OCI-LY3 (cell line): ENCODE results near the gene TRABD2B.

Source experiments
- H2AFZ ChIP-seq: fragments of 200-600, 300-600 bp; shearing (Covaris generic); 2 replicates; pipeline ENCODE4 v1.6.0; 2014; ENCODE audit warnings: antibody characterized with exemption, low read depth, low read length
- H3K27ac ChIP-seq: fragments of 200-600, 300-600 bp; sonication (generic); 2 replicates; pipeline ENCODE4 v1.5.1; 2014; ENCODE audit warnings: mild to moderate bottlenecking, low read length, moderate library complexity, mixed read lengths
- H3K27me3 ChIP-seq: fragments of 200-600, 300-600 bp; sonication (generic); 2 replicates; pipeline ENCODE4 v1.6.1; 2014; ENCODE audit warnings: low read depth, low read length, mixed read lengths
- H3K36me3 ChIP-seq: fragments of 200-600, 300-600 bp; sonication (generic); replicated peaks from 2 replicates; pipeline ENCODE3; 2014; ENCODE audit warnings: low read depth, low read length, mixed read lengths
- H3K4me1 ChIP-seq: fragments of 300-600, 200-600 bp; sonication (generic); 2 replicates; pipeline ENCODE4 v1.6.1; 2014; ENCODE audit warnings: low read length, mixed read lengths
- H3K4me2 ChIP-seq: fragments of 200-600, 300-600 bp; sonication (generic); 2 replicates; pipeline ENCODE4 v1.6.1; 2014; ENCODE audit warnings: low read length, mixed read lengths
- H3K4me3 ChIP-seq: fragments of 300-600, 200-600 bp; sonication (generic); 2 replicates; pipeline ENCODE4 v1.5.1; 2014; ENCODE audit warnings: antibody characterized with exemption, mild to moderate bottlenecking, low read length, moderate library complexity
- H3K79me2 ChIP-seq: fragments of 300-600, 200-600 bp; shearing (Covaris generic); 2 replicates; pipeline ENCODE4 v1.6.1; 2014; ENCODE audit warnings: mild to moderate bottlenecking, low read length, mixed read lengths
- H3K9ac ChIP-seq: fragments of 300-600, 200-600 bp; shearing (Covaris generic); 2 replicates; pipeline ENCODE4 v1.6.0; 2014; ENCODE audit warnings: mild to moderate bottlenecking, low read length, moderate library complexity
- H3K9me3 ChIP-seq: fragments of 200-600, 300-600 bp; shearing (Covaris generic); 2 replicates; pipeline ENCODE4 v1.6.1; 2014; ENCODE audit warnings: low read length, mixed read lengths; ENCODE audit not compliant: insufficient read depth
- H4K20me1 ChIP-seq: fragments of 200-600, 300-600 bp; sonication (generic); 2 replicates; pipeline ENCODE4 v1.6.1; 2016; ENCODE audit warnings: low read length, mixed read lengths; ENCODE audit not compliant: insufficient read depth
- EZH2phosphoT487 ChIP-seq: fragments of 200-600 bp; shearing (Covaris generic); IDR thresholded peaks from 2 replicates; pipeline ENCODE4 v1.6.1; 2018; ENCODE audit warnings: antibody characterized with exemption, mixed run types, low read depth
- TF ChIP-seq, protein P1 (sequence below): fragments of 200-600, 300-600 bp; sonication (generic); IDR thresholded peaks from 2 replicates; pipeline ENCODE4 v1.5.1; 2014; ENCODE audit warnings: antibody characterized with exemption, low read length, low read depth

Gene TRABD2B

DNA sequence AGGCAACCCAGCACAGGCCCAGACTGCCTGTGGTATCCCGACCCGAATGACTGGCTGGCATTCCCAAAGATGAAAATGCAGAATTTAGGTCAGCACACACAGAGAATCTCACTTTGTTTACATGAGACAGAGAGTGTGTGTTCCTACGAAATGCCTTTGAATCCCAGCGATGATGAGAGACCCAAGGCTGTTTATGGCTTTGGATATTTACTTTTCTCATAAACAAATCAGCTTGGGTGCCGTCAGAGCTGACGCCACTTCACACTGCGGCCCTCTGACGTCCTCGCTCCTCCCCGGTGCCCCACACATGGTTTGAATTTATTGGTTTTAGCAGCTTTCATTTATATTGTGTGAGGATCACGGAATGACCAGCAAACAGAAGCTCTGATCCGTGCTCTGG lies 18.7 kb downstream of the TRABD2B start:
- H3K79me2 ChIP-seq, result no peaks in the 10 kb centered on the region
- TF ChIP-seq, protein P1, sequence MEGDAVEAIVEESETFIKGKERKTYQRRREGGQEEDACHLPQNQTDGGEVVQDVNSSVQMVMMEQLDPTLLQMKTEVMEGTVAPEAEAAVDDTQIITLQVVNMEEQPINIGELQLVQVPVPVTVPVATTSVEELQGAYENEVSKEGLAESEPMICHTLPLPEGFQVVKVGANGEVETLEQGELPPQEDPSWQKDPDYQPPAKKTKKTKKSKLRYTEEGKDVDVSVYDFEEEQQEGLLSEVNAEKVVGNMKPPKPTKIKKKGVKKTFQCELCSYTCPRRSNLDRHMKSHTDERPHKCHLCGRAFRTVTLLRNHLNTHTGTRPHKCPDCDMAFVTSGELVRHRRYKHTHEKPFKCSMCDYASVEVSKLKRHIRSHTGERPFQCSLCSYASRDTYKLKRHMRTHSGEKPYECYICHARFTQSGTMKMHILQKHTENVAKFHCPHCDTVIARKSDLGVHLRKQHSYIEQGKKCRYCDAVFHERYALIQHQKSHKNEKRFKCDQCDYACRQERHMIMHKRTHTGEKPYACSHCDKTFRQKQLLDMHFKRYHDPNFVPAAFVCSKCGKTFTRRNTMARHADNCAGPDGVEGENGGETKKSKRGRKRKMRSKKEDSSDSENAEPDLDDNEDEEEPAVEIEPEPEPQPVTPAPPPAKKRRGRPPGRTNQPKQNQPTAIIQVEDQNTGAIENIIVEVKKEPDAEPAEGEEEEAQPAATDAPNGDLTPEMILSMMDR, result no peak
- no peaks in the 10 kb centered on the region for H4K20me1 ChIP-seq

DNA sequence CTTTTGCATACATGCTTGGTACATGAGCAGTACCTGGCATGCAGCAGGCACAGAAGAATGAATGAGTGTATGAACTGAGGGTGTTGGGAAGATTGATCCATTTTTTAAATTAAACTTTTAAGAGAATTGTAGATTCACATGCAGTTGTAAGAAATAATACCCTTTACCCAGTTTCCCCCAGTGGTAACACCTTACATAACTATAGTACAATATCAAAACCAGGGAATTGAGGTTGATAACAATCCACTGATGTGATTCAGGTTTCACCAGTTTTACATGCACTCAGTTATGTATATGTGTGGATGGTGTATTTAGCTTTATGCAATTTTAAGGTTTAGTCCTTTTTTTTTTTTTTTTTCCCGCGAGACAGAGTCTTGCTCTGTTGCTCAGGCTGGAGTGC lies 20.5 kb downstream of the TRABD2B start:
- H2AFZ ChIP-seq, result no peak overlapping the region
- no peak overlapping the region for H3K4me3 ChIP-seq
- H3K9ac ChIP-seq, result no peak overlapping the region
- TF ChIP-seq, protein P1, result no peak
- TF ChIP-seq EZH2phosphoT487, result no peak
- no peaks in the 10 kb centered on the region for H3K9me3 ChIP-seq
- no peaks in the 10 kb centered on the region for H3K79me2 ChIP-seq
- H3K27ac ChIP-seq, result no peak overlapping the region
- H4K20me1 ChIP-seq, result no peaks in the 10 kb centered on the region
- no peak overlapping the region for H3K4me2 ChIP-seq
- H3K36me3 ChIP-seq, result no peaks in the 10 kb centered on the region
- no peaks in the 10 kb centered on the region for H3K27me3 ChIP-seq
- H3K4me1 ChIP-seq, result no peaks in the 10 kb centered on the region

More for the DNA sequence above, 18.7 kb downstream of the TRABD2B start:
- Histone ChIP-seq H3K9ac (no peak overlapping the region), H3K27ac (no peak overlapping the region), H3K36me3 (no peaks in the 10 kb centered on the region), H3K27me3 (no peaks in the 10 kb centered on the region), H3K4me3 (no peak overlapping the region), H3K4me2 (no peak overlapping the region), H3K4me1 (no peaks in the 10 kb centered on the region), H2AFZ (no peak overlapping the region), H3K9me3 (no peaks in the 10 kb centered on the region)

DNA sequence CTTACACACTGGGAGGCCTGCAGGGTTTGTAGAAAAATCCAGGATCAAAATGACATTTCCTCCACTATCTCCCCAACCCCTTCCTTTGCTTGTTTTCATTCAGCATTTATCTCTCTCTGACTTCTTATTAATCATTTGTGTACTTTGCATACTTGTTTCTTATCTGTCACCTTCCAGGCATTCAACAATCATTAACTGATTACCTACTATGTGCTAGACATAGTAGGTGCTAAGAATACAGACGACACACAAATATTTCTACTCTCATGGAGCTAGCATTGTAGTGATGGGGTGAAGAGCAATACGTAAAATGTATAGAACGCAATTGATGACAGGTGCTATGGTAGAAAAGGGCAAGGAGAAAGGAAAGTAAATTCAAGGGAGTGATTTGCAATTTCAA lies 20.9 kb downstream of the TRABD2B start:
- H3K27ac ChIP-seq, result no peak overlapping the region
- no peaks in the 10 kb centered on the region for H3K36me3 ChIP-seq
- no peaks in the 10 kb centered on the region for H3K9me3 ChIP-seq
- H3K4me2 ChIP-seq, result no peak overlapping the region
- no peak for TF ChIP-seq EZH2phosphoT487
- TF ChIP-seq, protein P1, result no peak
- H4K20me1 ChIP-seq, result no peaks in the 10 kb centered on the region
- H3K4me1 ChIP-seq, result no peaks in the 10 kb centered on the region
- H3K9ac ChIP-seq, result no peak overlapping the region
- no peaks in the 10 kb centered on the region for H3K27me3 ChIP-seq
- no peaks in the 10 kb centered on the region for H3K79me2 ChIP-seq
- no peak overlapping the region for H3K4me3 ChIP-seq
- H2AFZ ChIP-seq, result no peak overlapping the region

DNA sequence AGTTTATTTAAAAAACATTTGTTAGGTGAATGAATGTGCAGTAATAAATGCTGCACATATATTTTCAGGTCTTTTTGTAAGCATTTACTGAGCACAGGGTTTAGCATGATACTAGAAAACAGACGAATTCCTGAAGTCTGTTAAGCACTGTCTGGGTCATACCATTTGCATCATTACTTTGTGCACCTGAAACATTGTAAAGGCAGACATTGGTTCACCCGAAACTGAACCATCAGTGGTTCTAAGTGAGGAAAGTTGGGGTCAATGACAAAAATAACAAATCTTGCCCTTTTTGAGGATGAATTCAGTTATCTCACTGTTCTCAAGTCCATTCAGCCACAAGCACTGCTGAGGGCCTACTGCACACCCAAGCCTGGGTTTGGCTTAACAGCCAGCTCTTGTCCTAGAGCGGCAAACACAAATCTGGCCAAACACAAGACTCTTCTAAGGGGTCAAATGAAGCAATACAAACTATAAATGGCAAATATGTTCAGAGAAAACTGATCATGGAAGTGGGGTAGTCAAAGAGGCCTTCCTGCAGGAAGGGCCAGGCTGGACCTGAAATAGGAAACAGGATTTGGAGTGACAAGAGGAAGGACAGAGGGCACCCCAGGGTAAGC lies 21.8 kb downstream of the TRABD2B start:
- no peak overlapping the region for H3K9ac ChIP-seq
- H3K9me3 ChIP-seq, result no peaks in the 10 kb centered on the region
- no peaks in the 10 kb centered on the region for H3K27me3 ChIP-seq
- TF ChIP-seq, protein P1, result no peak
- TF ChIP-seq EZH2phosphoT487, result no peak
- no peak overlapping the region for H3K27ac ChIP-seq
- no peaks in the 10 kb centered on the region for H3K79me2 ChIP-seq
- no peaks in the 10 kb centered on the region for H3K36me3 ChIP-seq
- H3K4me2 ChIP-seq, result no peak overlapping the region
- H2AFZ ChIP-seq, result no peak overlapping the region
- no peaks in the 10 kb centered on the region for H4K20me1 ChIP-seq
- H3K4me3 ChIP-seq, result no peak overlapping the region
- H3K4me1 ChIP-seq, result no peaks in the 10 kb centered on the region
